ENCODE data around the gene SYTL2.
"Not testable (repeated sequence)": the region's sequence is repeated elsewhere in the genome, so short reads cannot be mapped to it uniquely, and the experiment has no call there.

Gene SYTL2

DNA sequence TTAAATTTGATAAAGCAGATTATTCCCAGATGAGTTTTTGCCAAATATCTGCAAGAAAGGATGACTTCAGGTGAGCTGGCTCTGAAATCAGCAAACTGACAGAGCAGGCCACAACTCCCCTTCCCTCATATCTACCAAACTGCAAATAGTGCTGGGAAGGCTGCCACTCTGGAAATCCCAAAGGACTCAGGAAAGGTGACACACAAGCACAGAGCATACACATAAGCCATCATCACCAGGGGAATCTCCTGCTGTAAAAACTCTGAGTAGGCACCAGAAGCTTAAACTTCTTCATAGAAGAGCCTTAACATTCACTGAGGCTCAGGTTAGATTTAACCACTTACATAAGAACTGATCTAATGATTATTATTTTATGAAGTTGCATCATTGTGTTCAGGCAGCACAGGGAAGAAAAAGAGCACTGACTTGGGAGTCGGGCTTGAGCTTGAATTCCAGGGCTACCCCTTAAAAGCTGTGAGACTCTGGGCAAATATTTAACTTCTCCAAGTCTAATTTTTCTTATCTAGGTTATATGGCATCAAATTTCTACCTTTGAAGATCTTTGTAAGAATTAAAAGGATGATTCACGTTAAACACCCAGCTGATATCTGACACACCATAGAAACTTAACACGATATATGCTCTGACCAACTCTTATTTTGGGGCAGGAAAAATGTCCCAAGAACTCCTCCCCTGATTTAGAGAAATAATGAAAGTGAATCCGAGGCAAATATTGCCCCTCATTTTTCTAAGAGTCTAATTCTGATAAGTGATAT, 15.0 kb downstream of the SYTL2 start:
- no peak for DNase-seq

DNA sequence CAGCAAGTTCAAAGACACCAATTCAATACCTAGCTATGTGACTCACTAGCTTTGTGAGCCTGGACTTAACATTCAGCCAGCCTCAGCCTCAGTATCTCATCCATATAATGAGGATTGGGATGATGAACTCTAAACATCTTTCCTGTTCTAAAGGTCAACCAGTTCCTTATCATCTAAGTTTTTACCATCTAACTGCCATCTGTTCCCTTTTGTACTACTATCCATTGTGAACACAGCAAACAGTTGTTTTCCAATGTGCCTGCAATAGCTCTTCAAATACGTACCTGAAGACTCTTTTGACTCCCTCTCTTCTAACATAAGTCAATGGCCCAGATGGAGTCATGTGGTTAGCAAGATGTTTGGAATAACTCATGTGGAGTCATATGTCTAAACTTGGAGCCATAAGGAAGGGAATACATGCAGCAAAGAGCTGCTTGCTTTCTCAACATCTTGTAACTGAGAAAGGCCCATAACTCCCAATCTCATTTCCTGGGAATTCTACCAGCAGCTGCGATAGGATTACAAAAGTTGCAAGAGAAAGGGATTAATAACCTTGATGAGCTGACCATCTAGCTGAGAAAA, 19.4 kb downstream of the SYTL2 start:
- no peak for DNase-seq

DNA sequence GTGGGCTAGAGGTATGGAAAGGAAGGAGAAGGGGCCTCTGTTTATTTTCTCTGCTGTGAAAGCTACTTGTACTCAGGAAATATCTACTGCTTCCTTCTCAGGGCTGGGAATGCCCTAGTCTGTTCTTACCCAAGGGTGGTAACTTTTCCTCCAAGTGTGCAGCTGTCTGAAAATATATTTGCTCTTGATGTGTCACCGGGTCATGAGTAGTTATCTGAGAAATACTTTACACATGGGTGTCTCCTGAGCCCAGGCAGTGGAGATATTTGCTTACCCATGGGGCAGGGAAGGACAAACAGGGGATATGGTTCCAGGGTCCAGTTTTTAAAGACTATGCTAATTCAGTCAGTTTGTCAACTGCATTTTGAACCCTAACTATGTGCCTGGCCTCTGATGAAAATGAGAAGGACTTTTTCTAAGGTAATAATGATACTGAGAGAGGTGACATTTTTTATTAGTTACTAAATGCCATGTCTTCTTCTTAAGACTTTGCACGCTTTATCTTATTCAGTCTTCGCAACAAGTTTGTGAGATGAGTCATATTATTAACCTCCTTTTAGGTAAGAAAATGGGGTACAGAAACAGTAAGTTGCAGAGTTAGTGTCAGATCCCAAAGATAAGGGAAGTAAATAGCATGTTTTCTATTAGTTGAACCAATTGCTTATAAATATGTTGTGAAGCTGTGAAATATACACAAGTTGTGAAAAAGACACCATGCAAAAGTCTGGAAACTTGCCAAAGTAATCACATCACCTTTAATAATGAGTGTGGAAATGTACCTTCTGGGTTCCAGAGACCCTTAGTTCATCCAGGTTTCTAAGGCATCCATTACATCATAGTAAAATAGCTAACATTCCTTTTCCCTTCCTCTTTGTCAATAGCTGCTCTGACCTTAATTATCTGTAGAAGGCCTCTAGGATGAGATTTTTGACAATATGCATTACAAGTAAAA, 22.9 kb downstream of the SYTL2 start:
- no peak for DNase-seq

DNA sequence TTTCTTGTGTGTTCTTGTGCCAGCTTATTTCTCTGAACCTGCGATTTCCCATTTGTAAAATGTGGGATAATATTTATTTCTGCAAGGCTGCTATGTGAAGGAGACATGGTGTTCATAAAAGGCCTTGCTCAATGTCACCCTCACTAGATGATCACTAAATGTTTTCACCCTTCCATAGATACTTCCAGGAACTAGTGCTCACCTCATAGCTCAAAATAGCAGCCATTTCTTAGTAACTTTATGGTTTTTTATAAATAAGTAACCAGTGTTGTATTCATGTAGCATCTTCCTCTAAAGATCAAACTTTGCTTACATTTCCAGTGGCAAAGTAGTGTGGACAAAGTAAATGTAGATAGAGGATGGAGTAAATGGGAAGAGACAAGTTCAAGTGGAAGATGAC, 23.8 kb downstream of the SYTL2 start:
- no peak for DNase-seq

DNA sequence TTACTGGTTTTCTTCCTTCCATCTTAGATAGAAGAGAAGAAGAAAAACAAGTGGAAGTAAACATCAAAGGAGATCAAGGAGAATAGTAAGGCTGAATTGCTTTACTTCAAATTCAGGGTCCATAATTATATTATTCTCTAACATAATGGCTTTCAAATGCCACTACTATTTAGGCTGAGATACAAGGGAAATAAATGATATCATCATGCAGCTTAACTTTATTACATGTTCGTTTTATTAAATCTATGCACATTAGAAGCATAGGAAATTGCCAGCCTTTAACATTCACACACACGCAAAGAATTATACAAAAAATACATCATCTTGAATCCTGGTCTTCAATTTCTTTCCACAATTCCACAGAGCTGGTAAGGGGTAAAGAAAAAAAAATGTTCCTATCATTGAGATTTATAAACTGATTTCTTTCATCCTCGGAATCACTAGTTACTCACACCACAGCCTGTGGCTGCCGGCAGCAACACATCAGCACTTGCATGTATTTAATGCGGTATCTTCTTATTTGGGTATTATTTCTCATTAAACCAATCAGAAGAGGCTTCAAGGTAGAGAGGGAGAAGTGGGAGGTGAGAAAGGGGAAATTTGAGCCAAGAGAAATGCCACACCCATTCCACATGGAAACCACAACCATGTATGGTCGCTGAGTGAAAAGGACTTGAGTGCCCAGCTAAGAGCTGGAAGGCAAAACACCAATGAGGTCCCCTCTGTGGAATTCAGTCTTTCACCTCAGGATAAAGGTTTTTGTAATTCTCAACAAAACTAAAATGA, 26.3 kb downstream of the SYTL2 start:
- no peak for DNase-seq

DNA sequence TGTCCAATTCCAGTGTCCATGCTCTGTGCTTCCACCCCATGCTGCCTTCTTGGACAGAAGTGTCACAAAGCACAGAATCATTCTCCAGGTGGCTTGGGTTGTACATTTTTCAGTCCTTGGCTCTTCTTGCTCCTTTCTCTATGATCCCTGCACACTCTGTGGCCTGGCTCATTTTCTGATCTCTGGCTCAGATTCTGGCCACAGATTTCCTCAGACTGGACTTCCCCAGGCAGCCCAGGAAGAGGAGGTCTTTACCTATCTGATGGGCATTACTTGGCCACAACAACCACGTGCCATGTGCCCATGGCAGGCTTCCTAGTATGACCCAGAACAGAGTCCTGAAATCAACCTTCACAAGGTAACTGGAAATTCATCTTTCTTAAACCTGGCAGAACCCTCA, 27.2 kb downstream of the SYTL2 start:
- DNase-seq, result no peak

DNA sequence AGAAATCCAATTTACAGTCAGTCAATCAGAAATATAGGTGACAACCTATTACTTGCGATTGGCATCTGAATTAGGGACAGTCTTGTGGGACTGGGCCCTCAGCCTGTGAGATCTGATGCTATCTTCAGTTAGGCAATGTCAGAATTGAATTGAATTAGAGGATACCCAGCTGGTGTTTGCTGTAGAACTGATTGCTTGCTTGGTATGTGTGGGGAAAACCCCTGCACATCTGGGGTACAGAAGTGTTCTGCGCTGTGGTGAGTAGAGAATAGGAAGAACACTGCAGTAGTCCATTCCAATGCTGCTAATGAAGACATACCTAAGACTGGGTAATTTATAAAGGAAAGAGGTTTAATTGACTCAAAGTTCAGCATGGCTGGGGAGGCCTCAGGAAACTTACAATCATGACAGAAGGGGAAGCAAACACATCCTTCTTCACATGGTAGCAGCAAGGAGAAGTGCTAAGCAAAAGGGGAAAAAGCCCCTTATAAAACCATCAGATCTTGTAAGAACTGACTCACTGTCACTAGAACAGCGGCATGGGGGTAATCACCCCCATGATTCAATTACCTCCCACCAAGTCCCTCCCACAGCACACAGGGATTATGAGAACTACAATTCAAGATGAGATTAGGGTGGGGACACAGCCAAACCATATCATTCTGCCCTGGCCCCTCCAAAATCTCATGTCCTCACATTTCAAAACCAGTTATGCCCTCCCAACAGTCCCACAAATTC, 30.0 kb downstream of the SYTL2 start:
- not testable (repeated sequence) for DNase-seq

DNA sequence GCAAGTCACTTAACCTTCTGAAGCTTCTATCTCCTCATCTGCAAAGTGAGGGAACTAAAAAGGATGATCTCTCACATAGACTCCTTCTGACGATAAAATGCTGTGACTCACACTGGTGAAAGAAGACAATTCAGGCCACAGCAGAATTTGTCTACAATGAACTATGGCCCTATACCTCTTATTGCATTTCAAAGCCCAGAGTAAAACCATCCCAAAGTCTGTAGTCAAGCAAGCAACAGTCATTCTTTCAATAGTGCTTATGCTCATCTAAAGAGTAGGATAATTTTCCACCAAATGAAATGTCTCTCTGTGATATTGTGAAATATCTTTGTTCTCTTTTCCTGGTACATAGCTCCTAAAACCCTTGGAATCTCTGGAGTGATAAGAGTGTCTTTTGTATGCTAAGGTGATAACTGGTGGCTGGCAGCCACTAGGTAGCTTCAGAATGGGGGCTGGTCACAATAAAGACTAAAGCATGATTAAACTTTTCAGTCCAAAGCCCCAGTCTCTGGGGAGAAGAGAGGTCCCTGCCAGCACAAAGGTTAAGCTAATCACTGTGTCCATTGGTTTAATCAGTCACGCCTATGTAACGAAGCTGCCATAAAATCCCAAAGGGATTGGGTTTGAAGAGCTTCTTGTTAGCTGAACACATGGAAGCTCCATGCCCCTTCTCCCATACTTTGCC, 30.8 kb downstream of the SYTL2 start:
- DNase-seq, result no peak

DNA sequence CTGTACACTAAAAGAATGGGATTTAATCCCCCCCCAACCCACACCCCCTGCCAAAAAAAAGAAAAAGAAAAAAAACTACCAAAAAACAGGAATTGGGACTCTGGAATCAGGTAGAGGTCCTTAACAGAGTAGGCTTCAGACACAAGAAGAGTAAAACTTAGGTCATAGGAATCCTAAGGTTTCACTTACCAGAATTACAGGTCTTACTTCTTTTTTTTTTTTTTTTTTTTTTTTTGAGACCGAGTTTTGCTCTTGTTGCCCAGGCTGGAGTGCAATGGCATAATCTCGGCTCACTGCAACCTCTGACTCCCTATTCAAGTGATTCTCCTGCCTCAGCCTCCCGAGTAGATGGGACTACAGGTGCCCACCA, 33.4 kb downstream of the SYTL2 start:
- not testable (repeated sequence) for DNase-seq

DNA sequence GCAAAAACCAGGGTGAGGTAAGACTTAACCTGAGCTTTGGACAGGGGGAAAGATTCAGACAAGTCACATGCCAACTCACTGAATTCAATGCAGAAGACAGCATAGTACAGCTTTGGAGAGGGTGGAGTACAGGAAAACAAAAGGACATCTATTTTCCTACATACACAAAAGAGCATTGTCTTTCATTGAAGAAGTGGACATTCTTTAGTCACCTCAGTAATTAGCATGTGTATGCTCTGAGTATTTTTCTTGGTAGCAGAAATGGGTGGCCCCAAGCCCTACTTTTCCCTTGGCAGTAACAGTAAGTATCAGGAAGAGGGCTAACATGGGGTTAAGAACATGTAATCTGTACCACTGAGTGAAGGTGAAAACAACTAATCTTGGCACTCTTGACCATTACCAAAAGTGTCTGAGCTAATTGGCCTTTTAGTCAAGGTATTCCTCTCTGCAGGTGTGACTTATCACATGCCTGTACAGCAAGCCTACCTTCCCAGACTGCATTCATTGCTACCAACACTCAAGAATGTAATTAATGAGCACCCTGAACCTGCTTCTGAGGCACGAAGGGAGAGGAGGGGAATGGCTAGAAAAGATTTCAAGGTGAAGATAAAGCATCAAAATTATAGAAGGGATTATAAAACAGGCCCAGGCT, 33.9 kb downstream of the SYTL2 start:
- DNase-seq, result no peak

DNA sequence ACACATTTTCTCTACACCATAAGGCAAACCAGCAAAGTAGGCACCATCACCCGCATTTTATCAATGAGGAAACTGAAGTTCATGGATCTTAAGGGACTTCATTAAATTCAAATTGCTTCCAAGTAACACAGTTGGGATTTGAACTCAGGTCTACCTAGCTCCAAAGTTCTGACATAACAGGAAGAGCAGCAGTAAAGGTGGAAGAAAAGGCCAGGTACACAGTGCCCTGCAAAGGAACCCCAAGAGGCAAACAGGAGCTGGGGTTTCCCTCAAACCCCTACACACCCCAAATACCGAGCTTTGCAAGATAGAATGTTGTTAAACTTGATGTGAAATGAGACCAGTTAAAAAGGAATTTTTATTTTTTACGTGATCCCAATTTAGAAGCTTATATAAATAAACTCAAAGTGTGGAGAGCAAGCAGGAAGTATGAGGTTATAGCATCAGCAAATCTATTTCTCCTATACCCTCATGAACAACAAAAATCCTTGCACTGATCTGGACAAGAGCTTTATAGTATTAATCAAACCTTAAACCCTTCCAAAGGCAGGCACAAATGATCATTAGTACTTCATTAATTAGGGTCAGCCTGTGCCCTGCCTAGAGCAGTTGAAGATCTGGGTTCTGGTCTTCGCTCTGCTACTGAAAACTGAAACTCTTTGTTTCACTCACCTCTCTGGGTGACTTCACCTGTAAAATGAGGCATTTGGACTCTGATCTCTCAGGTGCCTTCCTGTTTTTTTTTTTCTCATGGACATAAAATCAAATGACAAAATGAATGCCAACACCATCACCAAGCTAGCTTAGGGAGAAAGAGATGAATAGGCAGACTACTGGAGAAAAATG, 36.5 kb downstream of the SYTL2 start:
- DNase-seq, result no peak

DNA sequence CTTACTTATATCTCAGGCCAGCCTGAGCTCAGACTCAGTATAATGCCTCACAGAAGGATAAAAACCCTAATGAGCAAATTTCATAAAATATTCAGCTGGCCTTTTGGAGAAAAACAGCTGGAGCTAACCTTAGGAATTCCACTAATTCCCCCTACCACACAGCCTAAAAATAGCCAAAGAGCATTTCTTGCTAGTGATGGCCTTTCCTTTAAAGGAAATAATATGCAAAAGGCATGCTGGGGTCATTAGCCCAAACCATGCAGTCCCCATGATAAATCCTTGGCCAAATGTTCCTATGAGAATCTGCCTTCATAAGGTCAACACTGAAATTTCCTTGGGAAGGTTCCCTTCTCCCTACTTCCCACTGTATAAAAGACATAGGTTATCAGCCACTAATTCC, 38.2 kb downstream of the SYTL2 start:
- DNase-seq, result peak; percentile 96

DNA sequence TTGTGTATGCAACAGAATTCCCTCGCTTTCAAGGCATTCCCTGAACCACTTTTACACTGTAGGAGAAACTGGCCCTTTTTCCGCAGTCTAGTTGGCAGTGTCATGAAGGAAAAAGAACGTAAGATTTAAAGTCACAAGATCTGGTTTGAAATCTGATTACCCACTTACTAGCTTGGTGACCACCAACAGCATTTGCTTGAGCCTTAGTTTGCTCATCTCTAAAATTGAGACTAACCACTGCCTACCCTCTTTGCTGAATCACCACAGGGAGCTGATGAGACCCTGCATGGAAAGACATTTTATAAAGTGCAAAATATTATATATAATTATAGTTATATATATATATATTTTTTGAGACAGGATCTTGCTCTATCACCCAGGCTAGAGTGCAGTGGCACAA, 39.4 kb downstream of the SYTL2 start:
- peak; percentile 59 for DNase-seq

DNA sequence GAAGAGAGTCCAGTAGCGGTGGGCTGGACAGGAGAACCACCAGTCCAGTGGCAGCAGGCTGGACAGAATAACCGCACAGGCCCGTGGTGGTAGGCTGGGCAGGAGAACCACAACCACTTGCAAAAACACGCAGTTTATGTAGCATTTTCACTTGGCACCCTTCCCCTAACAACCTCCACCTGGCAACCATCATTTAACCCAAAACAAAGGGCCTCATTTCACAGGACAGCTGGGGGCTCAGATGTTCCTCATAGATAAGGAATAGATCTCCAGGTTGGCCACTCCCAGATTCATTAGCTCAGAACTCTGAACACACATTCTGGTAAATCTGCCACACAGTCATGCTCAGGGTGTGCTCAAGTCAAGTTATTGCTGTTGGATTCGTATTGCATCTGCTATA, 41.2 kb downstream of the SYTL2 start:
- no peak for DNase-seq

DNA sequence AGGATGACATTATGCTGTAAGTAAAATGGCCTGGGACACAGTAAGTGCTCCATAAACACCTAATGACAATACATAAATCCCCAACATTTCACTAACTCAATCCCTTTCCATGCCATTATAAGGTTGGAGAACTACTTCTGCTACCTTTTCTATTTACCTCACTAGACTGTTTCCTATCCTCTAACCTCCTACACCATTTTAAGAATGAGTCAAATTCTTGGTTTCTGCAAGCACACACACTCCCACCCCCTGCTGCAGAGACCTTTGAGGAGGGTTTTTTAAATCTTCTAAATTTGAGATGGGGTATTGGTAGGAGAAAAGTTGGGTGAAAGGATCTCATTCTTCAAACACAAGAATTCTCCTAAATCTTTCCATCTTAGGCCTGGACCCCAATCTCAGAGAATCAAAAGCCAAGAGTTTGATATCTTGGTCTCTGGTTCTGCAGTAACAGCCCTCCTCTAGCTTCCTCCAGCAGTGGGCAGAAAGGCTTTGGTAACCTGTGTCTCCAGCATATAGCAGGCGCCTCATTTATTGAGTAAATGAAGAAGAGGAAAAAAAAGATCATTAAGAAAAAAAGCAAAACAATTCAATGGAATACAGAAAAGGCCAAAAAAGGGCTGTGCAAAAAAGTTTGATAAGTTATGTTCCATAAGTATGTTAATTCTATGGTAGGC, 42.3 kb downstream of the SYTL2 start:
- DNase-seq, result no peak

DNA sequence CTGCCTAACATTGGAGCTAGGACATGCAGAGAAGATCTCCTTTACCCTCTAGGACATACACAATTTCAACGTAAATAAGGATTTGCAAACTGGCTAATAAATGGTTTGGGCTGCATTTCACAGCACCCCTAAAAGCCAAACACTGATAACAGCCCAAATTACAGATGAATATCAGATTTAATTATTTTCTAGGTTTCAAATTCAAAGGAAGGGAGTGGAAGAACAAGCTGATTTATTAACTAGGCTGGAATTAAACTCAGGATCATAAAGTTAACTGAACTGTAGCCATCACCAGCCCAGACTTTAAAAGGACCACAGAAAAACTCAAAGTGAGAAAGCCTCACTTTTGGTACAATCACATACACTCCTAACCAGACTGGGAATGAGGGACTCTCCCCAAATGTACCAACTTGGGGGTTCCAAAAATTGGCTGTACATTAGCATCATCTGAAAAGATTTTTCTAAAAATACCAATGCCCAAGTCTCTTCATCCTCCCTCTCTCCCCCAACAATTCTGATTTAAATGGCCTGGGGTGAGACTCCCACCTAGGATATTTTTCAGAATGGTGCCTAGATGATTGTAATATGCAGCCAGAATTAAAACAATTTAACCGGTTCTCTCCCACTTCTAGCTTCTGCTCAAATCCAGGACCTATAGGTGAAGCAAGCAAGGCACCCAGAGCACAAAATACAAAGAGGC, 43.5 kb downstream of the SYTL2 start:
- no peak for DNase-seq

DNA sequence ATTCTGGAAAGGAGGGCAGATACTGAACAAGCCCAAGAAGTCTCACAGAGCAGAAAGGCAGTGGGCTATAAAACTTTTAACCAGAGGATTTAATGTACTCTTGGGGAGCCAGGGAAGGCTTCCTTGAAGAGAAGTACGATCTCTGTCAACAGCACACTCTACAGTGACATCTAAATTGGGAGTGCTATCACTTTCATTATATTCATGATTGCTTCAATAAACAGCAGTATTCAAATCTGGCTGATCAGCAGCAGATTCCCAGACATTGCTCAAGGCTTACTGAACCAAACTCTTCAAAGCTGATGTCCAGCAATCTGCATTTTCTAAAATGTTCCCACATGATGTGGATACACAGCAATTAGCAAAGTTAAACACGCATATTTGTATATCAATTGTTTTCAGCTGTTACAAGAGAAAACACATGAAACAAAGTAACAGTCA, 44.2 kb downstream of the SYTL2 start:
- DNase-seq, result no peak

DNA sequence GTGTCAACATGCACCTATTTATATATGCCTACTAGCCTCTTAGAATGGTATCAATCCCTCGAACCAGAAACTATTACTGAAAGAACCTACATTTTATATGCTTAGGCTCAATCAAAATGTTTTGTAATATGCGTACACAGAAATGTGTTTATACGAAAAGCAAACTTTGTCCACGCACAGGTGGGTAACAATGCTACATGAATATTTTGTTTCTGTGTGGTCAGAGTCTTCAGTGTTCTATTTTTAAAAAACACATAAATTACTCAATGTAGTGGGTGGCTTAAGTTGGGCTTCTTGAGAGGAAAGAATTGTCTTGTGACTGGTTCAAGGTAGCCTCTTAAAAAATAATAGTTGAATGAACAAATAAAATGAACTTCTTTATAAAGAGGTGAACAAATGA, 46.1 kb downstream of the SYTL2 start:
- DNase-seq, result no peak

All from fibroblast of skin of scalp (primary cell).